ENCODE data around the gene RAPGEF3.
A peak's percentile ranks its signal among the peaks of the same experiment; 100 is the strongest.

- TF ChIP-seq CTCF (IDR thresholded peaks at IDR 0.05; ENCODE audit: control extremely low read depth in 1 of 3, insufficient read depth in 1 of 3, low read depth in 1 of 3, low read length in 3 of 3), result peak in 2 of 3 experiments; percentile 93 to 98; a peak in 3 of 4 replicates
- TF ChIP-seq YY1 (IDR thresholded peaks at IDR 0.05; ENCODE audit: low read depth, low read length), result no peak; the same call in 1 of the 2 replicates
- no peak for TF ChIP-seq ZNF274 (IDR thresholded peaks at IDR 0.05; ENCODE audit: borderline replicate concordance, extremely low read depth, low read length)
- no peak for TF ChIP-seq CEBPB (IDR thresholded peaks at IDR 0.05; ENCODE audit: low read depth, low read length)
- TF ChIP-seq ASH2L (IDR thresholded peaks at IDR 0.05; ENCODE audit: low read length), result no peak
Observed at GRCh38 chr12:47742253-47742825, 16.3 kb downstream of the RAPGEF3 start.

Measured in H1 (cell line).